ENCODE measurements around the gene TSKS. TPM values are rescaled to one million over a fixed set of nuclear protein-coding genes. Genes with fewer than 3 reads are reported as not detected.
A peak's percentile ranks its signal among the peaks of the same experiment; 100 is the strongest.

TSKS gene
- total and polyA plus RNA-seq, 10 of the 15 experiments (the other 5 are each of a cell fraction or from before 2014, with no cell fraction given), result not detected

DNA sequence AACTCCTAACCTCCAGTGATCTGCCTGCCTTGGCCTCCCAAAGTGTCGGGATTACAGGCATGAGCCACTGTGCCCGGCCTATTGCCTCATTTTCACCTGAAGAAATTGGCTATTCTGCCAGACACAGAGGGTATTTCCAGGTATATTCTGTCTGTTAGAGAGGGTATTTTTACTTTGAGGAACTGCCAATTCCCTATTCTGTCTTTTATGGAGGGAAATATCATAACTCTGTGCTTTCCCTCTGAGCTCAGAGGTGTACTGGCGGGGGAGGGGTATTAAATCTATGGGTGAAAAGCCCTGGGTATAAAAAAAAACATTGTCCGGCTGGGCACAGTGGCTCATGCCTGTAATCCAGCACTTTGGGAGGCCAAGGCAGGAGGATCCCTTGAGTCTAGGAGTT, 24.8 kb downstream of the TSKS start:
- SMC1A ChIA-PET (ENCODE audit: uncharacterized antibody, unreplicated experiment), result no interaction called here
- WGBS (ENCODE audit: insufficient coverage, insufficient replicate concordance, low lambda C conversion rate, missing lambda C conversion rate), result 6% methylated on average over 4 of the region's 4 CpGs
- Histone ChIP-seq H3K4me1 (ENCODE audit: control insufficient read depth, insufficient read depth, low read length) (no peaks in the 10 kb centered on the region), H3K9me3 (replicated peaks; ENCODE audit: control insufficient read depth, insufficient read depth, low read length) (no peaks in the 10 kb centered on the region), H3K4me3 (no peak overlapping the region), H3K27me3 (replicated peaks in 1 of 2; ENCODE audit: control insufficient read depth in 2 of 2, insufficient read depth in 2 of 2, low read length in 1 of 2) (no peaks in the 10 kb centered on the region), H3K79me2 (ENCODE audit: control insufficient read depth, insufficient read depth, low read length) (no peaks in the 10 kb centered on the region), H3K4me2 (ENCODE audit: control insufficient read depth, insufficient read depth) (no peak overlapping the region), H3K27ac (ENCODE audit: control insufficient read depth, insufficient read depth) (no peak overlapping the region), H3K9ac (ENCODE audit: control insufficient read depth, insufficient read depth, low read length) (no peak overlapping the region), H3K36me3 (ENCODE audit: control insufficient read depth in 2 of 2, insufficient read depth in 2 of 2, low read length in 1 of 2) (no peaks in the 10 kb centered on the region), H2AFZ (ENCODE audit: control insufficient read depth, low read depth, low read length) (no peak overlapping the region; the same call in 1 of the 2 replicates), H4K20me1 (ENCODE audit: control insufficient read depth, insufficient read depth) (no peaks in the 10 kb centered on the region)
- ATAC-seq (peak; percentile 73), DNase-seq (ENCODE audit: low read depth, low spot score) (no peak), FAIRE-seq (no peak)
- CTCF ChIA-PET, result no interaction called here
- BruUV-seq (replicated peaks), result no TSS peak
- intact Hi-C loops (cut with micrococcal nuclease; ENCODE audit: unreplicated experiment) (no loop called here), in situ Hi-C loops (cut with MboI) (no loop called here)
- TF ChIP-seq PML (IDR thresholded peaks at IDR 0.05; ENCODE audit: low read length) (no peak), SPI1 (IDR thresholded peaks at IDR 0.05; ENCODE audit: borderline replicate concordance, insufficient read depth, low read depth, low read length) (peak; percentile 52; the same call in 1 of the 2 replicates), EED (IDR thresholded peaks at IDR 0.05; ENCODE audit: low read depth) (peak; percentile 42; the same call in 1 of the 2 replicates), IKZF1 (conservative IDR thresholded peaks at IDR 0.05) (peak; percentile 51; the same call in 1 of the 2 replicates)
- RAD21 ChIA-PET (ENCODE audit: unreplicated experiment), result no interaction called here
- POLR2A ChIA-PET, result interaction anchor here (0.7 to 1.0 kb wide), 2 partner anchors 18 to 28 kb away, joined by 3 to 6 read pairs; partner anchors contain the start of gene AP2A1

DNA sequence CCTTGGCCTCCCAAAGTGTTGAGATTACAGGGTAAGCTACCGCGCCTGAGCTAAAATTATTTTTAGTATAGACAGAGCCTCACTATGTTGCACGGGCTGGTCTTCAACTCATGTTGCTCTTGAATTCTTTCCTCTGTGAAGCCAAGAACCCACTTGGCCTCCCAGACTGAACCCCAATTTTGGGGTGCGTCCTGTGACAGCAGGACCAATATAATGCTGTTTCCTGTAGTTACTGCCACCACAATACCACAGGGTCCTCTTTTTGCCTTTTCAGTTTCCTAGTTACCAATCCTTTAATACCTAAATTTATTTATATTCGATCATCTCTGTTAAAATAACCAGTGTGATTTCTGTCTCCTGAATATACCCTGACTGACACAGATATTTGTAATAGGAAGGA, 32.9 kb downstream of the TSKS start:
- ChIA-PET POLR2A (no interaction called here), SMC1A (ENCODE audit: uncharacterized antibody, unreplicated experiment) (interaction anchor here (1.4 kb wide), 1 partner anchor 24 kb away, joined by 3 read pairs; no protein-coding TSS in a partner anchor), RAD21 (ENCODE audit: unreplicated experiment) (no interaction called here), CTCF (no interaction called here)
- DNase-seq (ENCODE audit: low read depth, low spot score) (no peak), ATAC-seq (no peak), FAIRE-seq (no peak)
- Histone ChIP-seq H3K4me3 (no peak overlapping the region), H3K9ac (ENCODE audit: control insufficient read depth, insufficient read depth, low read length) (no peak overlapping the region), H3K9me3 (replicated peaks; ENCODE audit: control insufficient read depth, insufficient read depth, low read length) (no peaks in the 10 kb centered on the region), H4K20me1 (ENCODE audit: control insufficient read depth, insufficient read depth) (no peaks in the 10 kb centered on the region), H3K27ac (ENCODE audit: control insufficient read depth, insufficient read depth) (no peak overlapping the region), H3K27me3 (replicated peaks in 1 of 2; ENCODE audit: control insufficient read depth in 2 of 2, insufficient read depth in 2 of 2, low read length in 1 of 2) (no peaks in the 10 kb centered on the region), H2AFZ (ENCODE audit: control insufficient read depth, low read depth, low read length) (no peak overlapping the region), H3K4me1 (ENCODE audit: control insufficient read depth, insufficient read depth, low read length) (no peaks in the 10 kb centered on the region), H3K4me2 (ENCODE audit: control insufficient read depth, insufficient read depth) (no peak overlapping the region), H3K79me2 (ENCODE audit: control insufficient read depth, insufficient read depth, low read length) (no peaks in the 10 kb centered on the region), H3K36me3 (ENCODE audit: control insufficient read depth in 2 of 2, insufficient read depth in 2 of 2, low read length in 1 of 2) (no peaks in the 10 kb centered on the region)
- no TSS peak for BruUV-seq (replicated peaks)
- intact Hi-C loops (cut with micrococcal nuclease; ENCODE audit: unreplicated experiment), result no loop called here
- WGBS (ENCODE audit: insufficient coverage, insufficient replicate concordance, low lambda C conversion rate, missing lambda C conversion rate), result 9% methylated on average over 5 of the region's 5 CpGs
- in situ Hi-C loops (cut with MboI), result no loop called here
- no peak for TF ChIP-seq TCF12 (IDR thresholded peaks at IDR 0.05; ENCODE audit: low read depth, low read length)
- TF ChIP-seq YY1 (IDR thresholded peaks at IDR 0.05; ENCODE audit: low read depth, low read length), result no peak
- TF ChIP-seq HDGF (IDR thresholded peaks at IDR 0.05), result no peak
- TF ChIP-seq, protein P1, sequence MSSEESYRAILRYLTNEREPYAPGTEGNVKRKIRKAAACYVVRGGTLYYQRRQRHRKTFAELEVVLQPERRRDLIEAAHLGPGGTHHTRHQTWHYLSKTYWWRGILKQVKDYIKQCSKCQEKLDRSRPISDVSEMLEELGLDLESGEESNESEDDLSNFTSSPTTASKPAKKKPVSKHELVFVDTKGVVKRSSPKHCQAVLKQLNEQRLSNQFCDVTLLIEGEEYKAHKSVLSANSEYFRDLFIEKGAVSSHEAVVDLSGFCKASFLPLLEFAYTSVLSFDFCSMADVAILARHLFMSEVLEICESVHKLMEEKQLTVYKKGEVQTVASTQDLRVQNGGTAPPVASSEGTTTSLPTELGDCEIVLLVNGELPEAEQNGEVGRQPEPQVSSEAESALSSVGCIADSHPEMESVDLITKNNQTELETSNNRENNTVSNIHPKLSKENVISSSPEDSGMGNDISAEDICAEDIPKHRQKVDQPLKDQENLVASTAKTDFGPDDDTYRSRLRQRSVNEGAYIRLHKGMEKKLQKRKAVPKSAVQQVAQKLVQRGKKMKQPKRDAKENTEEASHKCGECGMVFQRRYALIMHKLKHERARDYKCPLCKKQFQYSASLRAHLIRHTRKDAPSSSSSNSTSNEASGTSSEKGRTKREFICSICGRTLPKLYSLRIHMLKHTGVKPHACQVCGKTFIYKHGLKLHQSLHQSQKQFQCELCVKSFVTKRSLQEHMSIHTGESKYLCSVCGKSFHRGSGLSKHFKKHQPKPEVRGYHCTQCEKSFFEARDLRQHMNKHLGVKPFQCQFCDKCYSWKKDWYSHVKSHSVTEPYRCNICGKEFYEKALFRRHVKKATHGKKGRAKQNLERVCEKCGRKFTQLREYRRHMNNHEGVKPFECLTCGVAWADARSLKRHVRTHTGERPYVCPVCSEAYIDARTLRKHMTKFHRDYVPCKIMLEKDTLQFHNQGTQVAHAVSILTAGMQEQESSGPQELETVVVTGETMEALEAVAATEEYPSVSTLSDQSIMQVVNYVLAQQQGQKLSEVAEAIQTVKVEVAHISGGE (CRISPR knock-in tag; IDR thresholded peaks at IDR 0.05), result no peak
- TF ChIP-seq, protein P2, sequence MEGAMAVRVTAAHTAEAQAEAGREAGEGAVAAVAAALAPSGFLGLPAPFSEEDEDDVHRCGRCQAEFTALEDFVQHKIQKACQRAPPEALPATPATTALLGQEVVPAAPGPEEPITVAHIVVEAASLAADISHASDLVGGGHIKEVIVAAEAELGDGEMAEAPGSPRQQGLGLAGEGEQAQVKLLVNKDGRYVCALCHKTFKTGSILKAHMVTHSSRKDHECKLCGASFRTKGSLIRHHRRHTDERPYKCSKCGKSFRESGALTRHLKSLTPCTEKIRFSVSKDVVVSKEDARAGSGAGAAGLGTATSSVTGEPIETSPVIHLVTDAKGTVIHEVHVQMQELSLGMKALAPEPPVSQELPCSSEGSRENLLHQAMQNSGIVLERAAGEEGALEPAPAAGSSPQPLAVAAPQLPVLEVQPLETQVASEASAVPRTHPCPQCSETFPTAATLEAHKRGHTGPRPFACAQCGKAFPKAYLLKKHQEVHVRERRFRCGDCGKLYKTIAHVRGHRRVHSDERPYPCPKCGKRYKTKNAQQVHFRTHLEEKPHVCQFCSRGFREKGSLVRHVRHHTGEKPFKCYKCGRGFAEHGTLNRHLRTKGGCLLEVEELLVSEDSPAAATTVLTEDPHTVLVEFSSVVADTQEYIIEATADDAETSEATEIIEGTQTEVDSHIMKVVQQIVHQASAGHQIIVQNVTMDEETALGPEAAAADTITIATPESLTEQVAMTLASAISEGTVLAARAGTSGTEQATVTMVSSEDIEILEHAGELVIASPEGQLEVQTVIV (IDR thresholded peaks at IDR 0.05; ENCODE audit: borderline replicate concordance, partially characterized antibody), result no peak
- TF ChIP-seq, protein P3, sequence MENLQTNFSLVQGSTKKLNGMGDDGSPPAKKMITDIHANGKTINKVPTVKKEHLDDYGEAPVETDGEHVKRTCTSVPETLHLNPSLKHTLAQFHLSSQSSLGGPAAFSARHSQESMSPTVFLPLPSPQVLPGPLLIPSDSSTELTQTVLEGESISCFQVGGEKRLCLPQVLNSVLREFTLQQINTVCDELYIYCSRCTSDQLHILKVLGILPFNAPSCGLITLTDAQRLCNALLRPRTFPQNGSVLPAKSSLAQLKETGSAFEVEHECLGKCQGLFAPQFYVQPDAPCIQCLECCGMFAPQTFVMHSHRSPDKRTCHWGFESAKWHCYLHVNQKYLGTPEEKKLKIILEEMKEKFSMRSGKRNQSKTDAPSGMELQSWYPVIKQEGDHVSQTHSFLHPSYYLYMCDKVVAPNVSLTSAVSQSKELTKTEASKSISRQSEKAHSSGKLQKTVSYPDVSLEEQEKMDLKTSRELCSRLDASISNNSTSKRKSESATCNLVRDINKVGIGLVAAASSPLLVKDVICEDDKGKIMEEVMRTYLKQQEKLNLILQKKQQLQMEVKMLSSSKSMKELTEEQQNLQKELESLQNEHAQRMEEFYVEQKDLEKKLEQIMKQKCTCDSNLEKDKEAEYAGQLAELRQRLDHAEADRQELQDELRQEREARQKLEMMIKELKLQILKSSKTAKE (IDR thresholded peaks at IDR 0.05; ENCODE audit: low read depth, poor library complexity, severe bottlenecking), result no peak
